SH-SY5Y (cell line): ENCODE results near the gene CIDEA.

Experiments used
- GATA2 ChIP-seq: IDR thresholded peaks from 2 replicates; pipeline ENCODE4 v1.6.1; 2011; ENCODE audit warnings: mild to moderate bottlenecking, low read depth, low read length
- GATA3 ChIP-seq: IDR thresholded peaks from 2 replicates; pipeline ENCODE4 v1.6.1; 2011; ENCODE audit warnings: low read depth, mild to moderate bottlenecking, low read length, moderate library complexity

DNA sequence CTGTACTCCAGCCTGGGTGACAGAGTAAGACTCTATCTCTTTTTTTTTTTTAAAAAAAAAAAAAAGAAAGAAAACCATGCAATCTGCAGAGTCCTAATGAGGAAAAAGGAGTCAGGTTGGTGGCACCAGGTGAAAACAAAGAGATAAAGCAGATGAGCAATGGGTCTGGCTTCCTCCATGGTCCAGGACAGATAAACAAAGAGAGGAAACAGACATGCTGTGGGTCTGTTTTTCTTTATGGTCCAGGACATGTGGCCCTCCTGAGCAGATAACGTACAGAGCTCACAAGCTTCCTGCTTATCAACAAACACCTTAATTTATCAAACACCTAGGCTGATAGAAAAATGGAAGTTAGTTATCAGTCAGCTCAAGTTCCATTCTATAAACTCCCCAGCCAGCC, 29.5 kb downstream of the CIDEA start:
- TF ChIP-seq GATA2 (peak; percentile 51), GATA3 (no peak)
